ENCODE measurements around the gene PRSS56. TPM values are rescaled to one million over a fixed set of nuclear protein-coding genes. Genes with fewer than 3 reads are reported as not detected.
A peak's percentile ranks its signal among the peaks of the same experiment; 100 is the strongest.

The PRSS56 gene
- total RNA-seq, 1 donor from 2014 or later: 0.19 TPM

GRCh38 chr2:232485348-232485756, 34.8 kb upstream of the PRSS56 start:
- intact Hi-C loops (cut with DNase I): no loop called here
- DNase-seq: no peak
- no peak for ATAC-seq (ENCODE audit: poor library complexity)

GRCh38 chr2:232485757-232486557, 34.2 kb upstream of the PRSS56 start:
- intact Hi-C loops (cut with DNase I): no loop called here
- DNase-seq (peak; percentile 24), ATAC-seq (ENCODE audit: poor library complexity) (no peak)

GRCh38 chr2:232486558-232487384, 33.4 kb upstream of the PRSS56 start:
- intact Hi-C loops (cut with DNase I): no loop called here
- DNase-seq (peak; percentile 20), ATAC-seq (ENCODE audit: poor library complexity) (no peak)

- ATAC-seq (ENCODE audit: poor library complexity) (no peak), DNase-seq (peak; percentile 13)
- intact Hi-C loops (cut with DNase I): no loop called here
Observed at GRCh38 chr2:232487385-232488096, 32.6 kb upstream of the PRSS56 start, which contains the start of gene ECEL1. Gene ECEL1, minus strand, starts transcription at chr2:232487834. Its CDS starts 1,181 bp downstream, at chr2:232486653.

DNA sequence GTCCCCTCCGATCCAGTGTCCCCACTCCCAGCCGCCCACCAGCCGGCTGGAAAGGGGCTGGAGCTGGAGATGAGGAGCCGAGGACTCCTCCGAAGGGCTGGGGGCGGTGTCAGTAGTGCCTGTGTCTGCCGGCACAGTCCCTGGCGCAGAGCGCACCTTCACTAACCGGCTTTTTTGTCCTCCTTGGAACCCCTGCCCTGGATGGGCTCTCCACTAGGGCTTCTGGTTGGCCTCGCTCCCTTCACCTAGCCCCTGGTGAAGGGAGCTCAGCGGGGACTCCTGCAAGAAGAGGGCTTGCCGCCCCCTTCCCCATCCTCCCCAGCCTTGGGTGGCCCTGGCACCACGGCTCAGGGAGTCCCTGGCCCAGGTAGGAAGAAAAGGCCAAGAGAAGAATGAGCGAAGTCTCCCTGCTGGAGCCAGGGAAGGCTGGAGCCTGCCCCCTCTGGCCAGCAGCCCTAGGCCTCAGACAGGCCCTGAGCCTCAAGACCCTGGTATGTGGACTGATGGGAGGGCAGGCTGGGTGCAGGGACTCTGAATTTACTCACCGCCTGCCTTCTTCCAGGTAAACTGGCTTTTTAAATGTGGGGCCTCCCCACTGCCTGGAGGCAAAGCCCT, 32.0 kb upstream of the PRSS56 start:
- ATAC-seq (ENCODE audit: poor library complexity): no peak
- peak; percentile 36 for DNase-seq
- intact Hi-C loops (cut with DNase I): no loop called here

GRCh38 chr2:232488721-232489300, 31.4 kb upstream of the PRSS56 start:
- DNase-seq: peak; percentile 10
- no peak for ATAC-seq (ENCODE audit: poor library complexity)
- intact Hi-C loops (cut with DNase I): no loop called here

- DNase-seq (peak; percentile 33), ATAC-seq (ENCODE audit: poor library complexity) (no peak)
- intact Hi-C loops (cut with DNase I): no loop called here
Observed at GRCh38 chr2:232489516-232490220, 30.5 kb upstream of the PRSS56 start.

- DNase-seq: peak; percentile 43
- no peak for ATAC-seq (ENCODE audit: poor library complexity)
- intact Hi-C loops (cut with DNase I): no loop called here
Observed at GRCh38 chr2:232490221-232491138, 29.7 kb upstream of the PRSS56 start.

GRCh38 chr2:232491139-232491780, 28.9 kb upstream of the PRSS56 start:
- DNase-seq: peak; percentile 8
- ATAC-seq (ENCODE audit: poor library complexity): no peak
- intact Hi-C loops (cut with DNase I): no loop called here

GRCh38 chr2:232492236-232492848, 27.8 kb upstream of the PRSS56 start:
- intact Hi-C loops (cut with DNase I): no loop called here
- no peak for ATAC-seq (ENCODE audit: poor library complexity)
- DNase-seq: peak; percentile 4

GRCh38 chr2:232492963-232493700, 27.1 kb upstream of the PRSS56 start:
- DNase-seq: peak; percentile 26
- intact Hi-C loops (cut with DNase I): no loop called here
- no peak for ATAC-seq (ENCODE audit: poor library complexity)

DNA sequence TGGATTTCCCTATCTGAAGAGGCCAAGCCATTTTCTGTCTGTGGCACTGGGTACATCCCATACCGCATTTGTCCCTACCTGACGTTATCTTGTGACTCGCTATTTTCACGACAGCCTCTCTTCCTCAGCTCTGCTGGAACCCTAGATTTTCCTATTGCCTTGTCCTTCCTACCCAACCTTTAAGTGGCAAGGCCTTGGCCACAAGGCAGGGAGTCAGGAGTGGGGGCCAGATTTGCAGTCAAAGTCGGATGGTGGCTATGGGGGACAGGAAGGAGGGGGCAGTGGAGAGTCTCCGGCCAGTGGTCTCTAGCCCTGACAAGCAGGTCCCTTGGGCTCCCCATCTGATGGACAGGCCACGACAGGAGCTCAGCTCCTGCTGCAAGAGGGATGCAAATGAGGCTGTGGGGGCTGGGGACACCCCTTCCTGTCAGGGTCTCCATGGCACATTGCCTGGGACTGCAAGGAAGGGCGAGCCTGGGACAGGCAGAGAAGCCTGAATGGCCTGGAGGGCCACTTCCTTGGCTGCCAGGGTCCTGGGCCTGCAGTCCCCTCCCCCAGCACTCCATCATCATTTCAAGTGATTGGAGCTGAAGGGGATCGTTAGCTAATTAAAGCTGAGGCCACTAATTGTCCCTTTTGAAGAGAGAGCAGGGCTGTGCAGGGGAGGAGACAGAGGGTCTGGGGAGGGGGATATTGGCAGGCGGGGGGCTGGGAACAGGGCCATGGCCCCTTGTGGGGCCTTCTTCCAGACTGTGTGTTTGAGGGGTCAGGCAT, 26.3 kb upstream of the PRSS56 start:
- DNase-seq: peak; percentile 26
- no peak for ATAC-seq (ENCODE audit: poor library complexity)
- intact Hi-C loops (cut with DNase I): no loop called here

- peak; percentile 29 for DNase-seq
- intact Hi-C loops (cut with DNase I): no loop called here
Observed at GRCh38 chr2:232494542-232494941, 25.6 kb upstream of the PRSS56 start.

GRCh38 chr2:232495292-232495691, 24.9 kb upstream of the PRSS56 start:
- ATAC-seq (ENCODE audit: poor library complexity) (no peak), DNase-seq (no peak)
- intact Hi-C loops (cut with DNase I): no loop called here

More at GRCh38 chr2:232494542-232494941, 25.6 kb upstream of the PRSS56 start:
- ATAC-seq (ENCODE audit: poor library complexity): no peak

Measured in Right ventricle myocardium superior (tissue), 1 donor.